ENCODE results near the gene CFAP73. TPM values are rescaled to one million over a fixed set of nuclear protein-coding genes. Genes with fewer than 3 reads are reported as not detected.
A peak's percentile ranks its signal among the peaks of the same experiment; 100 is the strongest.
"Not testable (repeated sequence)": the region's sequence is repeated elsewhere in the genome, so short reads cannot be mapped to it uniquely, and the experiment has no call there.

Gene CFAP73
- total RNA-seq, 2 experiments from 2014 or later = 0.16 to 1.0 TPM

DNA sequence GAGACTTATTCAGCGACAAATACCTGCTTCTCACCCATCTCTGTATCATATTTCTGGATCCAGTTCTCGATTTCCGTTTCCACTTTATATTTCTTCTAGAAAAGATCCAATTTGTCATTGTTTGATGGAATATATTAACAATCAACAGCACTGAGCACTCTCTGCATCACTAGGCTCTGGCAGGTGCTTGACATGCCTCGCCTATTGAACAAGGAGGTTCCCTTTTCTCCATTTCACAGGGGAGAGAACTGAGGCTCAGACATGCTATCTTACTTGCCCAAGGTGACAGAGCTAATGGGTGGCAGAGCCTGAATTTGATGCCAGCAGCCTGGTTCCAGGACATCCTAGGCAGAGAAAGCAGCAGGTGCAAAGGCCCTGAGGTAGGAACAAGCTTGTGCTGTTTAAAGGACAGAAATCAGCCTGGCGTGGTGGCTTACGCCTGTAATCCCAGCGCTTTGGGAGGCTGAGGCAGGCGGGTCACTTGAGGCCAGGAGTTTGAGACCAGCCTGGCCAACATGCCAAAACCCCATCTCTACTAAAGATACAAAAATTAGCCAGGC lies 48.1 kb downstream of the CFAP73 start:
- H3K27me3 Mint-ChIP-seq = no peaks in the 10 kb centered on the region
- no peak overlapping the region for H3K4me3 Mint-ChIP-seq
- H3K9me3 Mint-ChIP-seq = no peaks in the 10 kb centered on the region
- no peak overlapping the region for H3K27ac Mint-ChIP-seq
- no peaks in the 10 kb centered on the region for H3K36me3 Mint-ChIP-seq
- no peak for DNase-seq
- peaks cover 3% of the 10 kb centered on the region for H3K4me1 Mint-ChIP-seq

DNA sequence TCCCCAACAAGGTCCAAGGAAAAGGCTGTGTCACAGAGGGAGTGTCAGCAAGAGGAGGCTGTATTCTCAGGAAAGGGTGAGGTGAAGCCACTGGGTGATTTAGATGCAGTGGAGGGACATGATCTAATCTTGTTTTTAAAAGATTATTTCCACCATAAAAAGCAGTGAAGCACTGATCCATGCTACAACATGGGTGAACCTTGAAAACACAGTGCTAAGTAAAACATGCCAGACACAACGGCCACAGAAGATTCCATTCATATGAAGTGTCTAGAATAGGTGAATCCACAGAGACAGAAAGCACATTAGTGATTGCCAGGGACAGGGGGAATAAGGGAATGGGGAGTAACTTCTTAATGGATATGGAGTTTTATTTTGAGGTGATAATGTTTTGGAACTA lies 48.8 kb downstream of the CFAP73 start:
- Mint-ChIP-seq H3K4me3 (no peak overlapping the region), H3K27me3 (no peaks in the 10 kb centered on the region), H3K27ac (no peak overlapping the region), H3K9me3 (no peaks in the 10 kb centered on the region), H3K36me3 (no peaks in the 10 kb centered on the region), H3K4me1 (peaks cover 3% of the 10 kb centered on the region)
- no peak for DNase-seq

GRCh38 chr12:113200021-113200797 lies 50.7 kb downstream of the CFAP73 start:
- Mint-ChIP-seq H3K4me3 (no peak overlapping the region), H3K27ac (no peak overlapping the region)

DNA sequence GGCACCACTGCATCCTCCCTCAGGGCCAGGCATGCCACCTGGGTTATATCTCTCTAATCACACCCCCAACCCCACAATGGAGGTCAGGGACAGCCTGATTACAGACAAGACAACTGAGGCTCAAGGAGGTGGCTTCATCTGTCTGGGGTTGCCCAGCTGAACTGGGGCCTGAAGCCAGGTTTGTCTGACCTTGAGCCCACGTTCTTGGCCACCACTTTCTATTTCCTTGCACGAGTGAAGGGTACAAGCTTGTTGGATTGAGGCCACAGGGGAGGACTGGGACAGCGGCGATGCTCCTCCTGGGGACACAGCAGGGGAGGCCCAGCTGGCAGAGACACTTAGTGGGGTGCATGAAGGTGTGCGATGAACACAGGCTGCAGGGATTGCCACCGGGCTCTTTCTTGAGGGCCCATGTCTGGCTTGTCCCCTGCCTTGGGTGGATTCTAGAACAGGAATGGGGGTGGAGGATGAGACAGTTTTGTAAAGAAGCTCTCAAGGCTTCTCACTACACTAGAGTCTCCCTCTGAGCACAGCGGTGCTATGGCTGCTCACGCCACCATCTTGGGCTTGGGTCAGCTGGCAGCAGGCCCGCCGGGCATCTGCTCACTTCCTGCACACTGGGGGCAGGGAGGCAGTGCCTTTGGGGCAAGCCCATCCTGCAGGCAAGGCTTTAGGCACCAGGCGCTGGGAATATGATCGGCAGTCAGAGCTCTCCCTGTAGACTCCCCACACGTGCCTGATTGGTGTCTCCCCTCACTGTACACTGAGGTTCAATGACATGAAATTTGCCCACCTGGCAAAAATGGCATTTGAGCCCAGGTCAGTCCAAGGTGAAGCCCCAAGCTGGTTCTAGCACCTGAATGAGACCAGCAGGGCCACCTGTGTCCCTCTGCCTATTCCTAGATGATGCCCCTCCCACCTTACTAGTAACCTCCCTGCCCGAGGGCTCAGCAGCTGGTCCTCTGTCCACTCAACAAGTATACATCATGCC lies 52.0 kb downstream of the CFAP73 start:
- H3K36me3 Mint-ChIP-seq = peaks cover 2% of the 10 kb centered on the region
- peaks cover 7% of the 10 kb centered on the region for H3K4me1 Mint-ChIP-seq
- no peak overlapping the region for H3K4me3 Mint-ChIP-seq
- no peak for DNase-seq
- peaks cover 3% of the 10 kb centered on the region for H3K9me3 Mint-ChIP-seq
- no peak overlapping the region for H3K27ac Mint-ChIP-seq
- no peaks in the 10 kb centered on the region for H3K27me3 Mint-ChIP-seq

More at GRCh38 chr12:113200021-113200797, 50.7 kb downstream of the CFAP73 start:
- H3K9me3 Mint-ChIP-seq = no peaks in the 10 kb centered on the region
- H3K27me3 Mint-ChIP-seq = no peaks in the 10 kb centered on the region
- no peak for DNase-seq
- no peaks in the 10 kb centered on the region for H3K36me3 Mint-ChIP-seq
- peaks cover 3% of the 10 kb centered on the region for H3K4me1 Mint-ChIP-seq

DNA sequence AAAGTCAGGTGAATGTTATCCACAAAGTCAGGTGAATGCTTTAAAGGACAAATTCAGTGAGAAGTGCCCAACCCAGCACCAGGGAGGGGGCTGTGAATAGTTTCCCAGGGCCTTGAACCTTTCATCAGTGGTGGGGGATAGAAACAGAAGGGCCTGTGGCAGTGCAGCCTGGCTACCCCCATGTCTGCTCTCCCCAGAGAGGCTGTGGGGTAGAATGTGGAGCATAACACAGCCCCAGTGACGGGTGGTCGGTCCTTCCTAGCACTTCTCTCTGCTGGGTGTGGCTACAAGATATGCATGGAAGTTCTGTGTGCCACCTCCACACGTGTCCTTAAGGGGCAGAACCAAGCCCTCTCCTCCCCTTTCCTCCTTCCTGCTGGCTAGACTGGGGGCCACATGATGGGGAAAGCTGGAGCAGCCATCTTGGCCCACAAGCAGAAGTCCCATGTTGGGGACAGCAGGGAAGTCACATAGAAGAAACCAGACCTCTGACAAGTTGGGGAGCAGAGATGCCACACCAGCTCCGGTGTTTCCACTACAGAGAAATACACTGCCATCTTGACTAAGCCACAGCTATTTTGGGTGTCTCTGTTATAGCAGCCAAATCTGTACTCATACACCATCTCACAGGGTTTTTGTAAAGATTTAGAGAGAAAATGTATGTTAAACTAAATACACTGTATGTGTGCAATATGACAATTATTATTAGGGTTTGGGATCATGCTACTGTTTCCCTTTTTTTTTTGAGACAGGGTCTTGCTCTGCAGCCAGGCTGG lies 53.0 kb downstream of the CFAP73 start:
- peaks cover 8% of the 10 kb centered on the region for H3K4me1 Mint-ChIP-seq
- peaks cover 4% of the 10 kb centered on the region for H3K9me3 Mint-ChIP-seq
- DNase-seq = no peak
- H3K27ac Mint-ChIP-seq = no peak overlapping the region
- H3K36me3 Mint-ChIP-seq = peaks cover 2% of the 10 kb centered on the region
- H3K4me3 Mint-ChIP-seq = no peak overlapping the region
- H3K27me3 Mint-ChIP-seq = no peaks in the 10 kb centered on the region

GRCh38 chr12:113203852-113204760 lies 54.6 kb downstream of the CFAP73 start:
- Mint-ChIP-seq H3K9me3 (peaks cover 4% of the 10 kb centered on the region), H3K4me1 (peaks cover 25% of the 10 kb centered on the region), H3K27ac (no peak overlapping the region), H3K27me3 (no peaks in the 10 kb centered on the region), H3K36me3 (peaks cover 2% of the 10 kb centered on the region), H3K4me3 (no peak overlapping the region)
- DNase-seq = no peak

DNA sequence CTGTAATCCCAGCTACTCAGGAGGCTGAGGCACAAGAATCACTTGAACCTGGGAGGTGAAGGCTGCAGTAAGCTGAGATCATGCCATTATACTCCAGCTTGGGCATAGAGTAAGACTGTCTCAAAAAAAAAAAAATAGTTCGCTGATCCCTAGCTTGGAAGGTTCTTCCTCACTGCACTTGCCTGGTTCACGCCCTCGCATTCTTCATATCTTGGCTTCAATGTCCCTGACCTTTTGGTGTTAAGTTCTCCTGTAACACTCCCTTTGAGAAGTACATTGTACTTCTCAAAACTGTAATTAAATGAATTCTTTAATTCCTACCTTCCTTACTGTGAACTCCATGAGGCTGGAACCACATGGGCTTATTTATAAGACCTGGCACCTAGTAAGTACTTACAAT lies 55.3 kb downstream of the CFAP73 start:
- Mint-ChIP-seq H3K27ac (no peak overlapping the region), H3K27me3 (no peaks in the 10 kb centered on the region)

DNA sequence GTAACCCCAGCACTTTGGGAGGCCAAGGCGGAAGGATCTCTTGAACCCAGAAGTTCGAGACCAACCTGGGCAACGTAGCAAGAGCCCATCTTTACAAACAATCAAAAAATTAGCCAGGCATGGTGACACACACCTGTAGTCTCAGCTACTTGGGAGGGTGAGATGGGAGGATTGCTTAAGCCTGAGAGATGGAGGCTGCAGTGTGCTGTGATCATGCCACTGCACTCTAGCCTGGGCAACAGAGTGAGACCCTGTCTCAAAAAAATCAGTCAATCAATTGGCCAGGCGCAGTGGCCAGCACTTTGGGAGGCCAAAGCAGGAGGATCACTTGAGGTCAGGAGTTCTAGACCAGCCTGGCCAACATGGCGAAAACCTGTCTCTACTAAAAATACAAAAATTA lies 57.3 kb downstream of the CFAP73 start:
- not testable (repeated sequence) for H3K9me3 Mint-ChIP-seq, H3K27ac Mint-ChIP-seq, H3K27me3 Mint-ChIP-seq, H3K4me3 Mint-ChIP-seq, H3K36me3 Mint-ChIP-seq, DNase-seq
- peaks cover 44% of the 10 kb centered on the region for H3K4me1 Mint-ChIP-seq

More for the DNA sequence above, 55.3 kb downstream of the CFAP73 start:
- Mint-ChIP-seq H3K36me3 (peaks cover 2% of the 10 kb centered on the region), H3K4me1 (peaks cover 30% of the 10 kb centered on the region), H3K9me3 (peaks cover 4% of the 10 kb centered on the region), H3K4me3 (no peak overlapping the region)
- DNase-seq = no peak

- DNase-seq = peak; percentile 22
- H3K27me3 Mint-ChIP-seq = no peaks in the 10 kb centered on the region
- no peak overlapping the region for H3K4me3 Mint-ChIP-seq
- peaks cover 44% of the 10 kb centered on the region for H3K4me1 Mint-ChIP-seq
- H3K36me3 Mint-ChIP-seq = peaks cover 5% of the 10 kb centered on the region
- peak overlapping the region; percentile 97 for H3K27ac Mint-ChIP-seq
- peaks cover 4% of the 10 kb centered on the region for H3K9me3 Mint-ChIP-seq
Observed at GRCh38 chr12:113207613-113208040, 58.1 kb downstream of the CFAP73 start.

GRCh38 chr12:113208041-113208934 lies 58.8 kb downstream of the CFAP73 start:
- Mint-ChIP-seq H3K27ac (peak overlapping the region; percentile 97), H3K4me1 (peaks cover 44% of the 10 kb centered on the region), H3K27me3 (no peaks in the 10 kb centered on the region), H3K4me3 (peak overlapping the region; percentile 58), H3K9me3 (peaks cover 4% of the 10 kb centered on the region), H3K36me3 (peaks cover 5% of the 10 kb centered on the region)
- peak; percentile 71 for DNase-seq
